ENCODE results near the gene CHPF.

Gene CHPF

DNA sequence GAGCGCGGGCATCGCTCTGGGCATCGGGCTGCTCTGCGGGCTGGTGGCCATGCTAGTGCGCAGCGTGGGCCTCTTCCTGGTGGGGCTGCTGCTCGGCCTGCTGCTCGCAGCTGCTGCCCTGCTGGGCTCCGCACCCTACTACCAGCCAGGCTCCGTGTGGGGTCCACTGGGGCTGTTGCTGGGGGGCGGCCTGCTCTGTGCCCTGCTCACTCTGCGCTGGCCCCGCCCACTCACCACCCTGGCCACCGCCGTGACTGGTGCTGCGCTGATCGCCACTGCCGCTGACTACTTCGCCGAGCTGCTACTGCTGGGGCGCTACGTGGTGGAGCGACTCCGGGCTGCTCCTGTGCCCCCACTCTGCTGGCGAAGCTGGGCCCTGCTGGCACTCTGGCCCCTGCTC, 4.0 kb upstream of the CHPF start:
- H3K27ac ChIP-seq: no peak overlapping the region
- no peak overlapping the region for H3K4me3 ChIP-seq (ENCODE audit: low read depth, low read length)
- TF ChIP-seq, protein P1, sequence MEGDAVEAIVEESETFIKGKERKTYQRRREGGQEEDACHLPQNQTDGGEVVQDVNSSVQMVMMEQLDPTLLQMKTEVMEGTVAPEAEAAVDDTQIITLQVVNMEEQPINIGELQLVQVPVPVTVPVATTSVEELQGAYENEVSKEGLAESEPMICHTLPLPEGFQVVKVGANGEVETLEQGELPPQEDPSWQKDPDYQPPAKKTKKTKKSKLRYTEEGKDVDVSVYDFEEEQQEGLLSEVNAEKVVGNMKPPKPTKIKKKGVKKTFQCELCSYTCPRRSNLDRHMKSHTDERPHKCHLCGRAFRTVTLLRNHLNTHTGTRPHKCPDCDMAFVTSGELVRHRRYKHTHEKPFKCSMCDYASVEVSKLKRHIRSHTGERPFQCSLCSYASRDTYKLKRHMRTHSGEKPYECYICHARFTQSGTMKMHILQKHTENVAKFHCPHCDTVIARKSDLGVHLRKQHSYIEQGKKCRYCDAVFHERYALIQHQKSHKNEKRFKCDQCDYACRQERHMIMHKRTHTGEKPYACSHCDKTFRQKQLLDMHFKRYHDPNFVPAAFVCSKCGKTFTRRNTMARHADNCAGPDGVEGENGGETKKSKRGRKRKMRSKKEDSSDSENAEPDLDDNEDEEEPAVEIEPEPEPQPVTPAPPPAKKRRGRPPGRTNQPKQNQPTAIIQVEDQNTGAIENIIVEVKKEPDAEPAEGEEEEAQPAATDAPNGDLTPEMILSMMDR (IDR thresholded peaks at IDR 0.05): no peak
- H2AFZ ChIP-seq: no peak overlapping the region
- no peak overlapping the region for H3K9ac ChIP-seq
- no peaks in the 10 kb centered on the region for H3K36me3 ChIP-seq (ENCODE audit: control insufficient read depth, insufficient read depth, low read length)
- no peaks in the 10 kb centered on the region for H3K9me3 ChIP-seq (ENCODE audit: control insufficient read depth, low read length)
- H3K27me3 ChIP-seq (ENCODE audit: control insufficient read depth, insufficient read depth, low read length): no peaks in the 10 kb centered on the region
- no peak overlapping the region for H3K4me2 ChIP-seq (ENCODE audit: low read length)
- H3K4me1 ChIP-seq: peaks cover 15% of the 10 kb centered on the region
- peaks cover 3% of the 10 kb centered on the region for H3K79me2 ChIP-seq

DNA sequence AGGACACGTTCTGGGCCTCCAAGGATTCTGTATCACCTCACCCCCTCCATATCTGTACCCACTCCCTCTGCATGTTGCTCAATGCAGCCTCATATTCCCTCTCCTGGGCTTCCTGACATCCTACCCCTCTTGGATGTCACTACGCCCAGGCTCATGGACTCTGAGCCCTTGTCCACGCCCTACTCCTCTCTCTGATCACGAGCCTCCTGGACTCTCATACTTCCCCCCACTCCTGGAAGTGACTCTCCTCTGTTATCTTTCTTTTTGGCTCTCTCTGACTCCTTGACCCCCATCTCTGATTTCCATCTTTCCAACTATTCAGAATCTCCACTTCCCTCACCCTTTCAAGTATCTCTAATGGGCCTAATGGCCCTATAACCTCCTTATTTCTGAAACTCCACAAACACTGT, 2.3 kb upstream of the CHPF start:
- Histone ChIP-seq H3K4me2 (ENCODE audit: low read length) (no peak overlapping the region), H3K9ac (no peak overlapping the region), H3K4me1 (peaks cover 24% of the 10 kb centered on the region), H3K9me3 (ENCODE audit: control insufficient read depth, low read length) (no peaks in the 10 kb centered on the region), H2AFZ (no peak overlapping the region), H3K27ac (no peak overlapping the region), H3K36me3 (ENCODE audit: control insufficient read depth, insufficient read depth, low read length) (no peaks in the 10 kb centered on the region), H3K27me3 (ENCODE audit: control insufficient read depth, insufficient read depth, low read length) (no peaks in the 10 kb centered on the region), H3K4me3 (ENCODE audit: low read depth, low read length) (no peak overlapping the region), H3K79me2 (peaks cover 3% of the 10 kb centered on the region)
- TF ChIP-seq, protein P1 (IDR thresholded peaks at IDR 0.05): no peak

DNA sequence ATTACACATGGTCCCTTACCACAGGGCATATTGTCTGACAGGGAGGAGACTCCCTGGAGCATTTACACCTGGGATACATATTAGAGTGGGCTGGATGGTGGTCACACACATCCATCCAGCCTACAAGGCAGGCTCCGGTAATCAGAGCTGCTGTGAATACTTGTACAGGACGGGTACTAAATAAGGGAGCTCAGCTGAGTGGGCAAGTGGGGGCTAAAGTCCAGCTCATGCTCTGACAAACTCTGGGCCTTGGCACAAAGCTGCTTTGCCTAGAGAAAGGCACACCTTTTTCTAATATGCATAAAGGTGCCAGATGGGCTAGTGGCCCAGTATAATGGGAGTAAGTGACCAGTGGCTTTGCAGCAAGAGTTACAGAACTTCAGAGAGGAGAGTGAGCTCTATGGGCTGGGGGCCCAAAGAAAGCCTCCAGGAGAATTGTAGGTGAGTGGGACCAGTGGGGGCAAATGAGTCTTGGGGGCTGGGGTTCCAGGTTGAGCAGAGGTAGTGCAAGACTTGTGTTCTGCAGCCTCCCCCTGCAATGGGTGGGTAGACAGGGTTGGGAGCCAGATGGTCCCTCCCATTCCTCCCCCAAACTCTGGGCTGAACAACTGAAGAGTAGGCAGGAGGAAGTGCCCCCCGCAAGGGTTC, 1.8 kb upstream of the CHPF start:
- peaks cover 5% of the 10 kb centered on the region for H3K79me2 ChIP-seq
- H3K4me2 ChIP-seq (ENCODE audit: low read length): no peak overlapping the region
- no peak overlapping the region for H3K27ac ChIP-seq
- H2AFZ ChIP-seq: no peak overlapping the region
- H3K4me3 ChIP-seq (ENCODE audit: low read depth, low read length): no peak overlapping the region
- H3K9me3 ChIP-seq (ENCODE audit: control insufficient read depth, low read length): no peaks in the 10 kb centered on the region
- no peaks in the 10 kb centered on the region for H3K27me3 ChIP-seq (ENCODE audit: control insufficient read depth, insufficient read depth, low read length)
- TF ChIP-seq, protein P1 (IDR thresholded peaks at IDR 0.05): no peak
- H3K36me3 ChIP-seq (ENCODE audit: control insufficient read depth, insufficient read depth, low read length): no peaks in the 10 kb centered on the region
- H3K9ac ChIP-seq: no peak overlapping the region
- H3K4me1 ChIP-seq: peaks cover 24% of the 10 kb centered on the region

DNA sequence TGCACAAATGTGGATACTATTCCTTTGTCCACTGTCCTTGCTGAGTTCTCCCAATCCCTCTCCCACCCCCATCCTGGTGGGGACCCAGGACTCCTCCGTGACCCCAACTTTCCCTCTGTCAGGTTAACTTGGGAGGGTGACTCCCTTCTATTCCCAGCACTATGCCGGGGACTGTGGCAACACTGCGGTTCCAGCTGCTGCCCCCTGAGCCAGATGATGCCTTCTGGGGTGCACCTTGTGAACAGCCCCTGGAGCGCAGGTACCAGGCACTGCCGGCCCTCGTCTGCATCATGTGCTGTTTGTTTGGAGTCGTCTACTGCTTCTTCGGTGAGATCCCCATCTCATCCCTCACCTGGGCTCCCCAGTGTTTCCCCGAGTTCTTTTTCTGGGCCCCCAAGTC, 958 bp upstream of the CHPF start:
- Histone ChIP-seq H3K79me2 (peaks cover 5% of the 10 kb centered on the region), H3K36me3 (ENCODE audit: control insufficient read depth, insufficient read depth, low read length) (no peaks in the 10 kb centered on the region), H3K4me3 (ENCODE audit: low read depth, low read length) (peak overlapping the region; percentile 72), H2AFZ (peak overlapping the region; percentile 99), H3K9ac (peak overlapping the region; percentile 89), H3K4me1 (peaks cover 24% of the 10 kb centered on the region), H3K27ac (peak overlapping the region; percentile 91), H3K4me2 (ENCODE audit: low read length) (peak overlapping the region; percentile 91), H3K27me3 (ENCODE audit: control insufficient read depth, insufficient read depth, low read length) (no peaks in the 10 kb centered on the region), H3K9me3 (ENCODE audit: control insufficient read depth, low read length) (no peaks in the 10 kb centered on the region)
- TF ChIP-seq, protein P1 (IDR thresholded peaks at IDR 0.05): no peak
